ENCODE data around the gene CCDC85B. TPM values are rescaled to one million over a fixed set of nuclear protein-coding genes. Genes with fewer than 3 reads are reported as not detected.

The CCDC85B gene
- total and polyA plus RNA-seq, 2 of the 8 experiments (the other 6 are each of a cell fraction or from before 2014, with no cell fraction given) = 19.8 to 30.8 TPM

- TF ChIP-seq SIN3A (conservative IDR thresholded peaks at IDR 0.05 in 1 of 2, IDR thresholded peaks at IDR 0.05 in 1 of 2; ENCODE audit: low read depth in 1 of 2, low read length in 2 of 2) (0 out of 4 replicates have a peak, but pooled peaks have one; percentile 45 to 64), ATF2 (IDR thresholded peaks at IDR 0.05; ENCODE audit: low read length) (peak; percentile 21; the same call in 1 of the 2 replicates), POLR2AphosphoS5 (IDR thresholded peaks at IDR 0.05; ENCODE audit: low read depth, low read length) (peak; percentile 83), CHD7 (IDR thresholded peaks at IDR 0.05; ENCODE audit: insufficient replicate concordance, low read length) (no peak)
These were observed 39.3 kb upstream of the CCDC85B start (continued) for GRCh38 chr11:65851083-65851579.

All from H1 (cell line).